Middle frontal gyrus (tissue), 1 donor: ENCODE data around the gene PRXL2A.
"Not testable (repeated sequence)": the region's sequence is repeated elsewhere in the genome, so short reads cannot be mapped to it uniquely, and the experiment has no call there.

Experiments used
- DNase-seq: peaks from one replicate; pipeline ENCODE4 v3.0.0-alpha.2; 2015; ENCODE audit warnings: low spot score; ENCODE audit errors: extremely low spot score

Gene PRXL2A

DNA sequence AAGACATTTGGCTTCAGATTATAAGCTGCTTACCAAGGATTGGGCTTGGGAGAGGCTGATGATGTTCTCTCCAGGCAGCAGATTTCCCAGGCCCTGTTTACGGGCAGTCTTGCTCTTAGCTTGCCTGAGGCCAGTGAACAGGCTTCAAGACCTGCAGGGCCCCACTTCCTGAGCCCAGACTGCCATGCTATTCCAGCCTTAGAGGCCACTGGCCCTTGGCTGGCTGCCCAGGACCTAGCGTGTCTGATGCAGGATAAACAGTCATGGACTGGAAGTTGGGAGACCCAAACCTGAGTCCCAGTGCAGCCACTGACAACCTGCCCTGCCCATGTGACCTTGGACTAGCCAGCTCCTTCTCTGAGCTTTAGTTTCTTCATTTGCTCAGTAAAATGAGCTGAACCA, 2.9 kb downstream of the PRXL2A start:
- DNase-seq: no peak

DNA sequence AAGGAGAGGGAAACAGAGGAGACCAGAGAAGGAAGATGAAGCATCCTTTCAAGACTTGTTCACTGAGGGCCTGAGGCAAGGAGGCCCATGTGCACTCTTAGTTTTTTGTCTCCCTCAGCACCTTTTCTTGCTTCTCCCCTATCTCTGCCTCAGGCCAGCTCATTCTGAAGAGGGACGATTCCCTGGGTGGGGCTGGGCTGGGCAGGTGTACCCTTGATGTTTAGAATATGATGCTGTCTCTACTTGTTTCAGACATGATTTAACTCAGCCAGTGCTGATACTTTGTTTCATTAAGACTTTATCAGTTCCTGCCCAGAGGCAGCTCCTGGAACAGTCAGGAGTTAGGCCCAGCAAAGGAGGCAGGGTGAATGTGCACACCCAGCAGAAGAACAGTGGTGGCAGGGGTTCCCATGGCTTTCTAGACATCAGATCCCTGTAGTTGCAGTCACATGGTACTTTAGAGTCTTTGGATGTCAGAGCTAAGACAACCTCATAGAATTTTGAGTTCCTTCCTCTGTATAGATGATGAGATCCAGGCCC, 3.4 kb downstream of the PRXL2A start:
- DNase-seq: no peak

DNA sequence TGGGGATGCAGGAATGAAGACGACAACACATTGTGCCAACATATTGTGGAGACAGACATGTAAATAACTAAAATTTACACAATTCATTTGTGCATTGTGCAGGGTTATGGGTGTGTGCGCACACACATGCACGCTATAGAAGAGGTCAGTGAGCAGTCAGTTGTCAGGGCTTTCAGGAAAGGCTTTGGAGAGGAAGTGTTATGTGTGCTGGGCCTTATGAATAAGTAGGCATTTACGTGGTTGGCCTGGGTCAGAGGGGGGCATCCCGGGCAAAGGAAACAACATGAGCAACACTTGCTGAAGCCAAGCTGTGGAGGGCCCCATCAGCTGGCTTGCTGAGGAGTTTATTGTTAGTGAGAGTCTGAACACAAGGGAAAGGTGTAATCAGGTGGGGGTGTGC, 4.1 kb downstream of the PRXL2A start:
- no peak for DNase-seq

DNA sequence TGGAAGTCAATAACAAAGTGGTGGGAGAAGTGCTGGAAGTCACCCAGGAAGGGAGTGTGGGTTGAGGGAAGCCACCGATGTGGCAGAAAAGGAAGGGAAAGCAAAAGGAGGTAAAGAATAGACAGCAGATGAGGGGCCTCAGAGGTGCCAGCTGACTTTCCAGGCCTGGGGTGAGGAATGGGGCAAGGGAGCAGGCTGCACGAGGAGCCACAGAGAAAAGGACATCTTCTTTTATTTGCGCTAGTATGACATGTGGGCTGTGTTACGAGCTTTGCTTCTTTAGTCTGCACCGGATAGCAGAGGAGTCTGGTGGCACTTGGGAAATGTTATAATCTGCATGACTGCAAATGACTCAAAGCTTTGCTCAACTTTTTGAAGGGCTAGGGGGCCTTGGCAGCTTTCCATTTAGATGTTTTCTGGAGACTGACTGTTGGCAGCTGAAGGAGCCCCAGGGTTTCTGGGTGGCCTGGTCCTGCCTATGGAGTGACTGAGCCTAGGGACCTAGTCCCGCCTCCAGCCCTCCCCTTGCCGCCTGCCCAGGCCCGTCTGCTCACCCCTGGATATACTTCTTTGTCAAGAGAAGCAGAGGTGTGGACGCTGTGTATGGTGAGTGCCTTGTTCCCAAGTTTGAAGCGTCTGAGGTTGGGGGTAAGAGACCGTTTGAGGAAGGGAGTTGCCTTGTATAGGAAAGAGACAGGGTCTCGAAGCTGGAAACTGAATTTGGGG, 5.1 kb downstream of the PRXL2A start:
- no peak for DNase-seq

DNA sequence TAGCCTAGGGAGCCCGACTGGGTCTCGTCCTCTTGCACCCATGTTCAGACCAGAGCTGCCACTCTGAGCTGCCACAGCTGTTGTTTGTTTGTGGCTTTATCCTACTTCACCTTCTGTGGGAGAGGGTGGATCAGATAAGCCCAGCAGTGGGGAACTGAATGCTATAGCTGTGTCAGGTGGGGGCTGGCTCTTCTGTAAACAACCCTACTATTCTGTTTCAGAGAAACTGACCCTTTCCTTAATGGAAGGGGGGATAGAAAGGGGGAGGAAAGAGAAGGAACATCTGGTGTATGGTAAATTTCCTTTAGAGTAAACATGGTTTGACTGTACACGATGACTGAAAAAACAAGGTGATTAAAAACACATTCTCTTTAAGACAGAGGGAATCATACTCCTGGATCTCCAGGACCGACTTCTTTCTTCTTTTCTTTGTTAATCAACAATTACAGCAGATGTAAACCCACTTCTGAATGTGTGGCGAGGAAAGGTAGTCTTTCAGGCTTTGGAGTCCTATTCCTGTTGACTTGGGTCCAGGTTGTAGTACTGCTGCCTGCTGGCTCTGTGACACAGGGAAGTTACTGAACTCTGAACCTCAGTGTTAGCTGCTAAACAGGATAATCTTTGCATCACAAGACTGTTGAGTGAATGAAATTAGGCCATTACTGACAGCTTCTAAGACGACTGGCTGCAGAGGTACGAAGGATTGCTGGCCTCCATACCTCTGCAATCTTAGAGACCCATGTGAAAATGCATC, 6.0 kb downstream of the PRXL2A start:
- DNase-seq: no peak

DNA sequence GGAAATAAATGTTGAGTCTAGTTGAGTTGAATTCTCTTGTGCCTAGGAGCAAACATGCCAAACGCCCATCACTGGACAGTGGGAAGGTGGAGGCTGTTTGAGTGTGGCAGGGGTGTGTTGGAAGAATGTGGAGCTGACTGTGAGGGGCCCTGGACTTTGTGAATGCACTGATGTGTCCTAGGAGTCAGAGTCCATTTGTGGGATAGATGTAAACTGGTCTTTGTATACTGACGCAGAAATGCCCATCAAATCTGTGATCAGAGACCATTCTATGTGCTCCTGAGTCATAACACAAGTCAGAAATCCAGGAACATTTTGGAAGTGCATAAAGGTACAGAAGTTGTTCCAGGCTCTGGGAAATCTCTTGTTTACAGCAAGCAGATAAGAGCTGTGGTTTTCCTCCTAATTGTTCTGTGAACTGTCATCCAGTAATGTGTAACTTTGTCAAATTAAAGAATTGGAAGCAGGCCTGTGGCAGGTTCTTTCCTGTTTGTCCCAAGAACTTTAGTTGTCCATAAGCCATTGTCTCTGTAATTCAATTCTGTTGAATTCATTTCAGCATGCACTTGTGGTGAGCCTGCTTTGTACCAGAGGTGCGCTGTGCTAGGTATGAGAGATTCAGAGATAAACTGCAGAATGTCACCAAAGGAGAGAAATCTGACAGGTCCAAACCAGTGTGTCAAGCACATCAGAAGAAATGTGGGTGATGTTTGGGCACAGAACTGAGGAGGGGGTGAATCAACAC, 7.6 kb downstream of the PRXL2A start:
- no peak for DNase-seq

DNA sequence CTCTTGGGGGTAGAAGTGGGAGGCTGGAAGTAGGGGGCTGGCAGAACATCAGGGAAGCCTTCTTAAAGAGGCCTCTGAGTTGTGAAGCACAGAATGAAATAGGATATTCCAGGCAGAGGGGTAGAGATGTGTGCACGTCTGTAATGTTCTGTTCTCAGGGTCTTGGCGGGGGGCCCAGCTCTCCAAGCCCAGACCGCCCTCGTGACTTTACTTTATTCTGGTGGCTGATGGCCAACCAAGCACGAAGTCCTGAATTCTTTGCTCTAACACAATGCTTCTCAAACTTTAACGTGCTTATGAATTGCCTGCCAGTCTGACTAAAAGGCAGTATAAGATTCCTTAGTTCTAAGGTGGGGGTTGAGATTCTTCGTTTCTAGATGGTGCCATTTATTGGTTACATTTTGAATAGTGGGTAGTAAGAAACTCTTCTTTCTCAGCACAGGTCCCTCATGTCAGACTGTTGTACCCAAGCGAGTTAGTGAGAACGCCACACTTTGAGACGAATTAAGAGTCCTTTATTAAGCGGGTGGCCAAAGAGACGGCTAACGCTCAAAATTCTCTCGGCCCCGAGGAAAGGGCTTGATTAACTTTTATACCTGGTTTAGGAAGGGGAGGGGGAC, 8.2 kb downstream of the PRXL2A start:
- DNase-seq: no peak

DNA sequence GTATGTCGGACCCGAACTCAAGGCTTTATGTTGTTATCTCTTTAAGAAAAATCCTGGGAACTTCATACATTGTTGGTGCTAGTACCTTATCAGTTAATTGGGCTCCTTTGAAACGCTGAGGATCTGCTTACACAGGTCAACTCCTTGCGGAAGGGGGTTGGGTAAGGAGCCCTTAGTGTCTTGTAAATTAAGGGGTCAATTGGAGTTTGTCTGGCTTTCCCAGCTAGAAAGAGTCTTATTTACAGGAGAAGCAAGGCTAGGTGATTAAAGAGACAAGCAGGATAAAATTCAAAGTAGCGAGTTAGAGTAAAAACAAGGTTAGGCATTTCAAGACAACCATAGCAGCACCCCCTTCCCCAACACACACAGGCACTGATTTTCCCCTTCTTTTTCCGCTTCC, 8.9 kb downstream of the PRXL2A start:
- DNase-seq: not testable (repeated sequence)

DNA sequence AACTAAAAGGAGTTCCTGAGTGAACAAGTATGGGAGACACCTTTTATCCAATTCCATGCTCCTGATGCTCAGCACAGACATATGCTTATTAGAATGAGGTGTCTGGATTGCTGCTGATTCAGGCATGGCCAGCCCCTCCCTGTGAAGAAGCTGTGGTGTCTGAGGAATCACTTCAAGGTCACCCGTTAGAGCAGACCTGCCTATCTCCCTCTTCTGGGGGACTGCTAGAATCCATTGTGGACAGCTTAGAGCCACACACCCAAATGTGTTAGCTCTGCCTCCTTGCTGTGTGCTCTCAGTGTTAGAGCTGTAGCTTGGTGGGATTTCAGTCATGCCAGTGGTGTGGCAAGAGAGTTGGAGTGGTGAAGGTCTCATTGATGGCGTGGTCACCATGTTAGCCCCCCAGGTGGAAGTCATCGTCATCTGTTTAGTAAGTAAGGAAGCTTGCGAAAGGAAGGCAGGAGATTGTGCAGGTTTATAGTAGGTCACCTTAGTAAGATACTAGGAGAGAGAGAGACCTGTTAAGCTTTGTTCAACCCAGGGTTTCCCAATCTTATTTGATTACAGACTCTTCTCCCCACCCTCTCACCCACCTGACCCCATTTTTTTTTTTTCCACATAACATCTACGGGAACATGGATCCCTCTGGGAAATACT, 12.8 kb downstream of the PRXL2A start:
- no peak for DNase-seq

DNA sequence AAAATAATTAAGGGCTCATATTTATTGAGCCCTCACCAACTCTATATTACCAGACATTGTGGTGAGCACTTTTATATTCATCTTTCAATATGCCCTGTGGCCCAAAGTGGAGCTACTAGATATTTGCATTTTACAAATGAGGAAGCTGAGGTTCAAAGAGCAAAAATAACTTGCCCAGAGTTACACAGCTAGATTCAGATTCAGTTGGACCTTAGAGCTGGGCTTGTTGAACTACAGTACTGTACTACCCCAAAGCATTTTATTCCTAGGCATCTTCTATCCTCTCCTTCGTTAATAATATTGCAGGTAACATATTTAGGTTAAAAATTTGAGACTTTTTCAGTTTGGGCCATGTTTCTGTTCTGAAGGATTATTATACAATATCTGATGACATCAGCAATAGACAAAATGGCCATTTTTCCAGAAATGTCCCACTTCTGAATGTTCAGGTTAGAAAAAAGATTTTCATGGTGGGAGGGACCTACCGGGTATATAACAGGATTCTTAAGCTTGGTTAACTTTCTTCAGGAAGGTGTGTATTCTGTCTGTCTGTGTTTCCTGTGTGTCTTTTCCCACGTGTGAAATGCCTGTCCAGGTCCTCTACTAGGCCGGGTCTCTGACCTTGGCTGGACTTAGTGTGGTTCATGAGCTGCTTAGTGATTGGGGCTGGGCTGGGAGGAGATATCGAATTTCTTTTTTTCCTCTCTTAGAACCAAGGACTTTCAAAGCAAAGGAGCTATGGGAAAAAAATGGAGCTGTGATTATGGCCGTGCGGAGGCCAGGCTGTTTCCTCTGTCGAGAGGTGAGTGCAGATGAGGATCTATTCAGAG, 13.6 kb downstream of the PRXL2A start:
- no peak for DNase-seq

DNA sequence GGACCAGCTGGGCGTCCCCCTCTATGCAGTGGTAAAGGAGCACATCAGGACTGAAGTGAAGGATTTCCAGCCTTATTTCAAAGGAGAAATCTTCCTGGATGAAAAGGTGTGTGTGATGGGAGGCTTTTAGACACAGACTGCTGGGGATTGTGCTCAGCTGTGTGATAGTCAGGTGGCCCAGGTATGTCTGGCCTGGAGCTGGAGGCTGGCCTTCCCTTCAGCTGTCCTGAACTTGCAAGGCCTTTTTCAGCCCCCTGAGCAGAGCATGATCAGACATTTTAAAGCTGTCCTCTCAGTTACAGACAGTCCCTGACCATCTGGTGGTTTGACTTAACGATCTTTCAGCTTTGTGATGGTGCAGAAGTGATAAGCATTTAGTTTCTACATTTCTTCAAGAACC, 17.6 kb downstream of the PRXL2A start:
- DNase-seq: no peak

DNA sequence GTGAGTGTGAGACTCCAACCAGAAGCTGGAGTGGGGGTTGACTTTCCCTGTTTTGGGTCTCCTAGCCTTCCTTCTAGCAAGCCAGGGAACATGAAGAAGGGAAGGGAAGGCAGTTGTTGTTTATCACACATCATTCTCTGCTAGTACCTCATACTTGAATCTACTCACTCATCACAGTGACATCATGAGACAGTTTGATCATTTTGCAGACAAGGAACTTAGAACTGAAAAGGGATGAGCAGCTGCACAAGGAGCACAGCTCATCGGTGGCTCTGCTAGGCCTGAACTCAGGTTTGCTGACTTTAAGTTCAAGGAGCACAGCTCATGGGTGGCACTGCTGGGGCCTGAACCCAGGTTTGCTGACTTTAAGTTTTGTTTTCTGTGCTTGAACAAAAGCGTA, 19.2 kb downstream of the PRXL2A start:
- DNase-seq: no peak

DNA sequence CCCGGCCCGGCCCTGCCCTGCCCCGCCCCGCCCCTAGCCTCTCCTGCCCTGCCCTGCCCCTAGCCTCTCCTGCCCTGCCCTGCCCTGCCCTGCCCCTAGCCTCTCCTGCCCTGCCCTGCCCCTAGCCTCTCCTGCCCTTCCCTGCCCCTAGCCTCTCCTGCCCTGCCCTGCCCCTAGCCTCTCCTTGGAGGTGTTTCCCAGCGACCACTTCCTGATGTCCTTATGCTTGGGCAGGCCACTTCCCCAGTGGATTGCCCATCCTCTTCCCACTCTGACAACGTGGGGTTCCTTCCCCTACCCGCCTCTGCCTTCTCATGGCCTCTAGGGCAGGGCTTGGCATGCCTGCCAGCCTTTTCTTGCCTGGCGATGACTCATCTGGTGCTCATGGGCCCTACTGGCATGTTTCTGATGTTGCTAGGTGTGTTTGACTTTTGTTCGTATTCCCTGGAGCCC, 21.2 kb downstream of the PRXL2A start:
- no peak for DNase-seq

DNA sequence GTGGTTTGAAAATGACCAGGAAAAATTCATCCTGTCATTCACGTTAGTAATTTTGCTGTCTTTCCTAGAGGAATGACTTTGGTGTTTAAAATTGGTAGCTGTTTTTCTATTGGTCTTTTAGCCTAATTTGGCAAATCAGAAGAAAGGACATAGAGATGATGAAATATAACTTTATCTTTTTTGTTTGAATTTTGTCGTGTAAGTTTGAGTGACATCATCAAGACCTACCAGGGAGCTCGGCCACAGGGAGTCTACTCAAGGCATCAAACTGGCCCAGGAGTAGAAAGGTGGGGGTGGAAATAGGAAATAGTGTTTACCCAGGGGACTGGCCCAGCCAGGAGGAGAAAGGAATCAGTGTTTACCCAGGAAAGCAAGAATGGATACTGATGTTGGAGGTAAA, 24.8 kb downstream of the PRXL2A start:
- no peak for DNase-seq

DNA sequence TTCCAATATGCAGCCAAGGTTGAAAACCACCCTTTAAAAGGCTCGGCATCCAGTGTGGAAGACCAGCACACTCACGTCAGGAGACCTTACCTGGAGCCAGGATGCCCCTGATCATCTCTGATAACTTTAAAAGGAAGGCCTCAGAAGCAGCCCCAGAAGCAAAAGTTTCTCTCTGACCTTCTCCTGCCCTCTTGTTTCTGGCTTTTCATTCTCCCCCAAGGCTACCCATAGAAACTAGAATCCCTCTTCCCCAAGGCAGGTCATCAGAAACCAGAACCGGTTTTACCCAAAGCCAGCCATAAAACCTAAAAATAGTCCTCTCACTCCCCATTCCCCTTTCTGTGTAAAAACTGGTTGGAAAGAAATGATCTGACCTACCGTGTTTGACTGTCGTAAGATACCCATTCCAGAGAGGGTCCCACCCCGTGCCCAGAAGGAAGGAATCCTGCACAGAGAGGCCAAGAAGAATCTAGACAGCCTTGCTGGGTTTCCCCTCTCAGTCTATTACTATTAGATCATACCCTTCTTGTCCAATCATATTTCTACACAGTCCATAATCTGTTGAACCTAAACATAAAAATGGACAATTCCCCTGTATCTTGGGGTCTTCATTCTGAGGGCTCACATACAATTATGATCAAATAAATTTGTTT, 28.2 kb downstream of the PRXL2A start:
- DNase-seq: no peak

DNA sequence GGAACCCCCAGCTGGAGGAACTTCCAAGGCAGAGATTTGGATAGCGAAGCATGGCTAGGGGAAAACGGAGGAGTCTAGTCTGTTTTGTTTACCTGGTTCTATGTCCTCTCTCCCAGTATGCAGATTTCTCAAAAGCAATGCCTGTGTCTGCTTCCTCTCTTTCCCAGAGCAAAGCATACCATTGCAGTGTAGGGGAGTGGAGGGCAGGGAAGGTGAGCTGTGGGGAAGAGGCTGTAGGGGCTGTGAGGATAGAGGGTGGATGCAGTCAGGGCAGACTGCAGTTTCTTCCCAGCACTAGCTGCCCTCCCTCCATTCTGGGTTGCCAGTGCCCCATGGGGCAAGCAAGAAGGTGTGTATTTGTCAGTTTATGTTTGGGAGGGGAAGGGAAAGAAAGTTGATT, 28.9 kb downstream of the PRXL2A start:
- no peak for DNase-seq

DNA sequence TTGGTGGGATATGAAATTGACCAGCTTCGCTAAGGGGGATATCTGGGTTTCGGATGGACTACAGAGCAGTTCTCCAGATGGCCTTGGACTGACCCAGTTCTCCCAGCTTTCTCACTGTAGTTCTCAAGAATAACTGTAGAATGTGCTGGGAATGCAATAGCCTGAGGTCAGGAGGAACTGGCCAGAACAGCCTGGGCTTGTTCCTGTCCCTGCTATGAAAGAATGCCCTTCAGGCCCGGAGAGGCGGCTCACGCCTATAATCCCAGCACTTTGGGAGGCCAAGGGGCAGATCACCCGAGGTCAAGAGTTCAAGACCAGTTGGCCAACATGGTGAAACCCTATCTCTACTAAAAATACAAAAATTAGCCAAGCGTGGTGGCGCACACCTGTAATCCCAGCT, 33.5 kb downstream of the PRXL2A start:
- DNase-seq: no peak

DNA sequence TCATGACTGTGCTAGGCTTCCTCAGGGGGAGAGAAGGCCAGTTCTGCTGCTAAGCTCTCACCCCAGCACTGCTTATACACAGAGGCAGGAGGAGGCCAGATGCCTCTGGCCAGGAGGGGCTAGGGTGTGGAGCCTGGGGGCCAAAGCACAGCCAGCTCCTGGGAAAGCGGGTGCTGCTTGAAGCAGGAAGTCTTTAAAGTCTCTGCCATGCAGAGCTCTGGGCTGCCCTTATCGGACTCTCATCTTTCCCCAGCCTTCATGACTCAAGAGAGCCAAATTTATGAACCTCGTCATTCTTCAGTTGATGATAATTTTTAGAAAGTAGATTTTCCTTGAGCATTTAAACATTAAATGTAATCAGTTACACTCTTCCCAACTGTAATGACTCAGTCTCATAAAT, 34.5 kb downstream of the PRXL2A start:
- DNase-seq: no peak

DNA sequence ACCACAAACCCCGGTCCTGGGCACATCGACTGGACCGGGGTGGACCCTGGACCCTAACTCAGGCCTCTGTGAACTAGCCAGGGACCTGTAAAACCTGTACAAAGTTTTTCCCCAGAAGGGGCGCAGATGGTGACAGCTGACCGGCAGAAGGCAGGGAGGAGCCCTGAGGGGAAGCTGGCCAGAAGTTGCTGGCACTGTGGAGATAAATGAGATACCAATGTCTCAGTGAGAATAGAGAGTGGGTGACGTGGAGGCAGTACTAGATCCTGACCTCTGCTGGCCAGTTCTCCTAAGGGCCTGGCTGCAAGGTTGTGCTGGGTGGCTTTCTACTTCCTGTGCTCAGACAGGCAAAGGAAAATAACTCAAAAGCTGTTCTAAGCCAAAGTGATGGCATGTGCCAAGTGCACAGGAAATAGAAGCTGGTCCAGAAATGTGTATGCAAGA, 35.2 kb downstream of the PRXL2A start:
- DNase-seq: no peak

DNA sequence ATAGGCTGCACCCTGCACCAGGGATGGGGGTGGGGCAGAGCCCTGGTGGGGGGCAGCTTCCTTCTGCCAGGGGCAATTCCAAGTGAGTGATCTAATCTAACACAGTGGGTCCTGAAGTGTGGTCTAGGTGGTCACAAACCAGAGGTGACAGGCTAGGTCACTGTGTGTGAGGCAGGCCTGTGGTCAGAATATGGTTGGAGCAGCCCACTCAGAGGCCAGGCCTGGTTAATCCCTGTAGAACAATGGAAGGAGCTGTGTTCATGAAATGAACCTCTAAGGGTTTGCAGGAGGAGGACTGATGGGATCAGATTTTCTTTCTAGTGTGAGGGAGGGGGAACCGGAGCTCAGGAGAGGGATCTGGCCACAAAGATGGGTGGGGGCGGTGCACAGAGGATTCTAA, 35.8 kb downstream of the PRXL2A start:
- DNase-seq: no peak
